H1 (cell line): ENCODE results near the gene COLEC11. TPM values are rescaled to one million over a fixed set of nuclear protein-coding genes. Genes with fewer than 3 reads are reported as not detected.

Source experiments
- RFX5 ChIP-seq: IDR thresholded peaks from 2 replicates; pipeline ENCODE4 v1.6.1; 2011; ENCODE audit warnings: low read depth, low read length, improper control_type of control experiment, borderline replicate concordance
- RNF2 ChIP-seq: fragments of 200-900, 300-1000 bp; sonication (generic); IDR thresholded peaks from 2 replicates; pipeline ENCODE4 v1.7.1; 2016; ENCODE audit warnings: borderline replicate concordance, low read depth, mild to moderate bottlenecking, antibody characterized with exemption, low read length; ENCODE audit not compliant: poor library complexity, severe bottlenecking; ENCODE audit errors: missing control alignments
- polyA plus RNA-seq, 7 experiments: library from polyadenylated mRNA; depleted of rRNA in 3 of 7; stranded (reverse) in 5 of 7; unstranded in 2 of 7; fragments of >200 nt in 5 of 7; fragments of 200-250 nt in 2 of 7; gene quantifications; 1 replicate in 5 of 7; 2 replicates in 1 of 7; 4 replicates in 1 of 7; pipeline versions ENCODE4 v1.2.1 to v1.2.3, GENCODE V29; 2011 to 2013; ENCODE audit warnings: missing spikeins in 2 of 7, mixed read lengths in 2 of 7
- total RNA-seq: library from RNA; stranded (reverse); fragmentation: NEBNext Ultra II Directional; extraction: Animal tissue kit (Norgen Biotek cat#: 25700); gene quantifications from 2 replicates; pipeline ENCODE4 v1.2.1, GENCODE V29; 2021
- TF ChIP-seq, protein P1 (sequence below): fragments of 300-600 bp; sonication (generic); IDR thresholded peaks from 2 replicates; pipeline ENCODE4 v1.7.1; 2012; ENCODE audit warnings: low read length, moderate library complexity, mild to moderate bottlenecking, inconsistent platforms; ENCODE audit not compliant: insufficient replicate concordance

The COLEC11 gene
- total and polyA plus RNA-seq, 2 of the 8 experiments (the other 6 are each of a cell fraction or from before 2014, with no cell fraction given) = 0.47 to 0.80 TPM

DNA sequence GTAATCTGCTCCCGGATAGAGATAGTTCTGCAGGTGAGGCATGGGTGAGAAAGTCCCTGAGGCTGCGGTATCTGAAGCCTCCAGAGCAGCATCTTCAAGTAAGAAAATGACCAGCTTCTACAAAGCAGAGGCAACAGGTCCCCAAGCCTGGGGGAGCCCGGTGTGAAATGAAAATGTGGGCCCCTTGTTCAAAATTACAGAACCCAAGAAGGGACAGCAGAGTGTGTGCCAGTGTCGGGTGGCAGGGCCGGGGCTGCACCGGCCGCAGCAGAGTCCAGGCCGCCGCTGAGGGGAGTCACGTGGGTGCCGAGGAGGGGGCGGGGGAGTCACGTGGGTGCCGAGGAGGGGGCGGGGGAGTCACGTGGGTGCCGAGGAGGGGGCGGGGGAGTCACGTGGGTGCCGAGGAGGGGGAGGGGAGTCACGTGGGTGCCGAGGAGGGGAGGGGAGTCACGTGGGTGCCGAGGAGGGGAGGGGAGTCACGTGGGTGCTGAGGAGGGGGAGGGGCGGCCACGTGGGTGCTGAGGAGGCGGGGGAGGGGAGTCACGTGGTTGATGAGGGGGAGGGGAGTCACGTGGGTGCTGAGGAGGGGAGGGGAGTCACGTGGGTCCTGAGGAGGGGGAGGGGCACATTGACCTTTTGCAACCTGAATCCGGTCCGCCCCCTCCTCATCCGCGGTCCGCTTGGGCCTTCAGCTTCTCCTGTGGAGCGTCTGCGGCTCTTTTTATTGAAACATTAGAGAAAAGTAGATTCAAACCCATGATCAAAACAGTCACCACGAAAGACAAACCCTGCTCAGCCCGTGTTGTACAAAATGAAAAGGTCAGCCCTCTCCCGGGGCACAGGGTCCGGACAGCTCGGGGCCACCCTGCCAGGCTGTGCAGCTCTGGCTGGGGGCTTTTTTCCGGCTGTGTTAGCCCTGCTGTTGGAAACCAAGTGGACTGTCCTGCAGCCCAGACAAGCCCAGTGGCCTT lies 10.4 kb downstream of the COLEC11 start (continued):
- TF ChIP-seq, protein P1, sequence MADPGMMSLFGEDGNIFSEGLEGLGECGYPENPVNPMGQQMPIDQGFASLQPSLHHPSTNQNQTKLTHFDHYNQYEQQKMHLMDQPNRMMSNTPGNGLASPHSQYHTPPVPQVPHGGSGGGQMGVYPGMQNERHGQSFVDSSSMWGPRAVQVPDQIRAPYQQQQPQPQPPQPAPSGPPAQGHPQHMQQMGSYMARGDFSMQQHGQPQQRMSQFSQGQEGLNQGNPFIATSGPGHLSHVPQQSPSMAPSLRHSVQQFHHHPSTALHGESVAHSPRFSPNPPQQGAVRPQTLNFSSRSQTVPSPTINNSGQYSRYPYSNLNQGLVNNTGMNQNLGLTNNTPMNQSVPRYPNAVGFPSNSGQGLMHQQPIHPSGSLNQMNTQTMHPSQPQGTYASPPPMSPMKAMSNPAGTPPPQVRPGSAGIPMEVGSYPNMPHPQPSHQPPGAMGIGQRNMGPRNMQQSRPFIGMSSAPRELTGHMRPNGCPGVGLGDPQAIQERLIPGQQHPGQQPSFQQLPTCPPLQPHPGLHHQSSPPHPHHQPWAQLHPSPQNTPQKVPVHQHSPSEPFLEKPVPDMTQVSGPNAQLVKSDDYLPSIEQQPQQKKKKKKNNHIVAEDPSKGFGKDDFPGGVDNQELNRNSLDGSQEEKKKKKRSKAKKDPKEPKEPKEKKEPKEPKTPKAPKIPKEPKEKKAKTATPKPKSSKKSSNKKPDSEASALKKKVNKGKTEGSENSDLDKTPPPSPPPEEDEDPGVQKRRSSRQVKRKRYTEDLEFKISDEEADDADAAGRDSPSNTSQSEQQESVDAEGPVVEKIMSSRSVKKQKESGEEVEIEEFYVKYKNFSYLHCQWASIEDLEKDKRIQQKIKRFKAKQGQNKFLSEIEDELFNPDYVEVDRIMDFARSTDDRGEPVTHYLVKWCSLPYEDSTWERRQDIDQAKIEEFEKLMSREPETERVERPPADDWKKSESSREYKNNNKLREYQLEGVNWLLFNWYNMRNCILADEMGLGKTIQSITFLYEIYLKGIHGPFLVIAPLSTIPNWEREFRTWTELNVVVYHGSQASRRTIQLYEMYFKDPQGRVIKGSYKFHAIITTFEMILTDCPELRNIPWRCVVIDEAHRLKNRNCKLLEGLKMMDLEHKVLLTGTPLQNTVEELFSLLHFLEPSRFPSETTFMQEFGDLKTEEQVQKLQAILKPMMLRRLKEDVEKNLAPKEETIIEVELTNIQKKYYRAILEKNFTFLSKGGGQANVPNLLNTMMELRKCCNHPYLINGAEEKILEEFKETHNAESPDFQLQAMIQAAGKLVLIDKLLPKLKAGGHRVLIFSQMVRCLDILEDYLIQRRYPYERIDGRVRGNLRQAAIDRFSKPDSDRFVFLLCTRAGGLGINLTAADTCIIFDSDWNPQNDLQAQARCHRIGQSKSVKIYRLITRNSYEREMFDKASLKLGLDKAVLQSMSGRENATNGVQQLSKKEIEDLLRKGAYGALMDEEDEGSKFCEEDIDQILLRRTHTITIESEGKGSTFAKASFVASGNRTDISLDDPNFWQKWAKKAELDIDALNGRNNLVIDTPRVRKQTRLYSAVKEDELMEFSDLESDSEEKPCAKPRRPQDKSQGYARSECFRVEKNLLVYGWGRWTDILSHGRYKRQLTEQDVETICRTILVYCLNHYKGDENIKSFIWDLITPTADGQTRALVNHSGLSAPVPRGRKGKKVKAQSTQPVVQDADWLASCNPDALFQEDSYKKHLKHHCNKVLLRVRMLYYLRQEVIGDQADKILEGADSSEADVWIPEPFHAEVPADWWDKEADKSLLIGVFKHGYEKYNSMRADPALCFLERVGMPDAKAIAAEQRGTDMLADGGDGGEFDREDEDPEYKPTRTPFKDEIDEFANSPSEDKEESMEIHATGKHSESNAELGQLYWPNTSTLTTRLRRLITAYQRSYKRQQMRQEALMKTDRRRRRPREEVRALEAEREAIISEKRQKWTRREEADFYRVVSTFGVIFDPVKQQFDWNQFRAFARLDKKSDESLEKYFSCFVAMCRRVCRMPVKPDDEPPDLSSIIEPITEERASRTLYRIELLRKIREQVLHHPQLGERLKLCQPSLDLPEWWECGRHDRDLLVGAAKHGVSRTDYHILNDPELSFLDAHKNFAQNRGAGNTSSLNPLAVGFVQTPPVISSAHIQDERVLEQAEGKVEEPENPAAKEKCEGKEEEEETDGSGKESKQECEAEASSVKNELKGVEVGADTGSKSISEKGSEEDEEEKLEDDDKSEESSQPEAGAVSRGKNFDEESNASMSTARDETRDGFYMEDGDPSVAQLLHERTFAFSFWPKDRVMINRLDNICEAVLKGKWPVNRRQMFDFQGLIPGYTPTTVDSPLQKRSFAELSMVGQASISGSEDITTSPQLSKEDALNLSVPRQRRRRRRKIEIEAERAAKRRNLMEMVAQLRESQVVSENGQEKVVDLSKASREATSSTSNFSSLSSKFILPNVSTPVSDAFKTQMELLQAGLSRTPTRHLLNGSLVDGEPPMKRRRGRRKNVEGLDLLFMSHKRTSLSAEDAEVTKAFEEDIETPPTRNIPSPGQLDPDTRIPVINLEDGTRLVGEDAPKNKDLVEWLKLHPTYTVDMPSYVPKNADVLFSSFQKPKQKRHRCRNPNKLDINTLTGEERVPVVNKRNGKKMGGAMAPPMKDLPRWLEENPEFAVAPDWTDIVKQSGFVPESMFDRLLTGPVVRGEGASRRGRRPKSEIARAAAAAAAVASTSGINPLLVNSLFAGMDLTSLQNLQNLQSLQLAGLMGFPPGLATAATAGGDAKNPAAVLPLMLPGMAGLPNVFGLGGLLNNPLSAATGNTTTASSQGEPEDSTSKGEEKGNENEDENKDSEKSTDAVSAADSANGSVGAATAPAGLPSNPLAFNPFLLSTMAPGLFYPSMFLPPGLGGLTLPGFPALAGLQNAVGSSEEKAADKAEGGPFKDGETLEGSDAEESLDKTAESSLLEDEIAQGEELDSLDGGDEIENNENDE = no peak
- TF ChIP-seq RFX5 = no peak
- no peak for TF ChIP-seq RNF2
